GM12878 (cell line): ENCODE measurements around the gene IL17RC. TPM values are rescaled to one million over a fixed set of nuclear protein-coding genes. Genes with fewer than 3 reads are reported as not detected.

ENCODE experiments used
- ATAC-seq: fragments of 200-7000 bp; cut with Tn5 transposase; 3 replicates; pipeline ENCODE4 v1.9.1; 2020; ENCODE audit warnings: mild to moderate bottlenecking, moderate library complexity
- BruUV-seq: library from RNA; stranded (reverse); fragments of 400-500 nt; replicated peaks from 2 replicates; lab custom pipeline; 2021; lab: Mats Ljungman, UMichigan
- CTCF ChIA-PET: fragments of 300-600 bp; sonication (Branson Sonifier 250); formaldehyde crosslinking; extraction: SDS; loops from one replicate; lab custom pipeline; 2021; ENCODE audit warnings: inconsistent platforms; lab: Yijun Ruan, JAX
- POLR2A ChIA-PET: fragments of 350-600 bp; formaldehyde crosslinking; extraction: SDS; loops from one replicate; lab custom pipeline; 2021; ENCODE audit warnings: inconsistent platforms; lab: Charles Lee
- RAD21 ChIA-PET: fragments of 300-600 bp; sonication (Branson Sonifier 250); formaldehyde crosslinking; loops from one replicate; lab custom pipeline; 2023; ENCODE audit warnings: antibody characterized with exemption; ENCODE audit not compliant: unreplicated experiment; lab: Charles Lee
- SMC1A ChIA-PET: fragments of 300-600 bp; sonication (Branson Sonifier 250); formaldehyde crosslinking; loops from one replicate; lab custom pipeline; 2023; ENCODE audit not compliant: unreplicated experiment, uncharacterized antibody; lab: Charles Lee
- DNase-seq: peaks from one replicate; pipeline ENCODE4 v3.0.0-alpha.2; 2011; ENCODE audit warnings: low read depth, low spot score
- FAIRE-seq: peaks from 3 replicates; lab custom pipeline; 2011; peaks lifted over from hg19 to GRCh38; lab: Jason Lieb, UNC
- H2AFZ ChIP-seq: 2 replicates; pipeline ENCODE4 v1.6.0; 2011; ENCODE audit warnings: low read depth, low read length, control low read depth; ENCODE audit not compliant: control insufficient read depth
- H3K27ac ChIP-seq: 2 replicates; pipeline ENCODE4 v1.5.1; 2011; ENCODE audit warnings: control low read depth; ENCODE audit not compliant: control insufficient read depth, insufficient read depth
- H3K27me3 ChIP-seq, 2 experiments: replicated peaks in 1 of 2; 2 replicates each; pipeline versions ENCODE4 v1.6.0 to v1.6.1; 2011; ENCODE audit warnings: low read length in 1 of 2; ENCODE audit not compliant: control insufficient read depth in 2 of 2, insufficient read depth in 2 of 2
- H3K36me3 ChIP-seq, 2 experiments: 2 replicates each; pipeline ENCODE4 v1.5.1; 2011; ENCODE audit warnings: low read length in 1 of 2; ENCODE audit not compliant: control insufficient read depth in 2 of 2, insufficient read depth in 2 of 2
- H3K4me1 ChIP-seq: 2 replicates; pipeline ENCODE4 v1.6.1; 2011; ENCODE audit warnings: mild to moderate bottlenecking, low read length, moderate library complexity, mixed read lengths; ENCODE audit not compliant: control insufficient read depth, insufficient read depth
- H3K4me2 ChIP-seq: 2 replicates; pipeline ENCODE4 v1.6.0; 2011; ENCODE audit warnings: control low read depth; ENCODE audit not compliant: control insufficient read depth, insufficient read depth
- H3K4me3 ChIP-seq: fragments of 200-600 bp; sonication (generic); 2 replicates; pipeline ENCODE4 v1.5.1; 2016
- H3K79me2 ChIP-seq: 2 replicates; pipeline ENCODE4 v1.6.0; 2011; ENCODE audit warnings: low read length; ENCODE audit not compliant: control insufficient read depth, insufficient read depth
- H3K9ac ChIP-seq: 2 replicates; pipeline ENCODE4 v1.8.0; 2011; ENCODE audit warnings: low read length, control low read depth, mixed read lengths; ENCODE audit not compliant: control insufficient read depth, insufficient read depth
- H3K9me3 ChIP-seq: replicated peaks from 3 replicates; pipeline ENCODE4 v1.5.1; 2011; ENCODE audit warnings: mild to moderate bottlenecking, low read length; ENCODE audit not compliant: control insufficient read depth, insufficient read depth
- H4K20me1 ChIP-seq: 2 replicates; pipeline ENCODE4 v1.6.0; 2011; ENCODE audit not compliant: control insufficient read depth, insufficient read depth
- GATAD2B ChIP-seq: fragments of 450-650 bp; conservative IDR thresholded peaks from 2 replicates; pipeline ENCODE4 v1.6.1; 2017; ENCODE audit warnings: low read depth, mild to moderate bottlenecking, moderate library complexity
- KLF5 ChIP-seq: fragments of 450-650 bp; IDR thresholded peaks from 2 replicates; pipeline ENCODE4 v1.6.1; 2014; ENCODE audit warnings: mild to moderate bottlenecking; ENCODE audit not compliant: partially characterized antibody
- POLR2A ChIP-seq: IDR thresholded peaks from 2 replicates; pipeline ENCODE4 v1.6.1; 2011; ENCODE audit warnings: low read depth, mild to moderate bottlenecking, low read length
- RBBP5 ChIP-seq: fragments of 200-600 bp; sonication (generic); conservative IDR thresholded peaks from 2 replicates; pipeline ENCODE4 v1.6.1; 2016
- SIN3A ChIP-seq: IDR thresholded peaks from 2 replicates; pipeline ENCODE4 v1.6.1; 2012; ENCODE audit warnings: low read depth, low read length, improper control_type of control experiment
- SKIL ChIP-seq: fragments of 450-650 bp; IDR thresholded peaks from 2 replicates; pipeline ENCODE4 v1.6.1; 2017; ENCODE audit warnings: mild to moderate bottlenecking, low read depth, inconsistent platforms; ENCODE audit not compliant: poor library complexity, severe bottlenecking
- SMAD5 ChIP-seq: IDR thresholded peaks from 2 replicates; pipeline ENCODE4 v1.6.1; 2016; ENCODE audit warnings: antibody characterized with exemption, low read depth
- TARDBP ChIP-seq: IDR thresholded peaks from 2 replicates; pipeline ENCODE4 v1.6.1; 2016; ENCODE audit warnings: borderline replicate concordance
- ZBED1 ChIP-seq: IDR thresholded peaks from 2 replicates; pipeline ENCODE4 v1.6.1; 2016; ENCODE audit warnings: borderline replicate concordance
- ZNF274 ChIP-seq: IDR thresholded peaks from one replicate; pipeline ENCODE4 v1.8.0; 2011; ENCODE audit not compliant: insufficient read length, insufficient read depth
- ZSCAN29 ChIP-seq: fragments of 450-650 bp; IDR thresholded peaks from 2 replicates; pipeline ENCODE4 v1.6.1; 2017; ENCODE audit warnings: mild to moderate bottlenecking, moderate library complexity
- WGBS: methylation state at CpG from one replicate; pipeline ENCODE4 v1.1.6; 2016; ENCODE audit warnings: low lambda C conversion rate; ENCODE audit not compliant: insufficient replicate concordance, insufficient coverage; ENCODE audit errors: missing lambda C conversion rate; 5-methylcytosine and 5-hydroxymethylcytosine counted together
- in situ Hi-C: fragments of 300-500 bp; cut with MboI; formaldehyde crosslinking; loops from 9 replicates; pipeline ENCODE4 v1.14.3; 2018; ENCODE audit warnings: mixed read lengths
- intact Hi-C: fragments of 100-400 bp; cut with micrococcal nuclease; formaldehyde crosslinking; loops from one replicate; pipeline ENCODE4 v1.14.2; 2022; ENCODE audit not compliant: unreplicated experiment
- polyA plus RNA-seq, 11 experiments: library from polyadenylated mRNA; depleted of rRNA in 4 of 11; unstranded in 6 of 11; stranded (reverse) in 5 of 11; fragments of >200 nt; fragmentation: Nextera tagmentation in 4 of 11; fragmentation: Illumina TruSeq in 1 of 11; extraction: Ambion mirVana in 4 of 11; extraction: Trizol in 1 of 11; gene quantifications; 1 replicate in 1 of 11; 2 replicates in 10 of 11; pipeline versions ENCODE4 v1.2.1 to v1.2.3, GENCODE V29; 2011 to 2016; ENCODE audit warnings: inconsistent platforms in 2 of 11, missing spikeins in 2 of 11, low read depth in 1 of 11
- total RNA-seq, 4 experiments: library from RNA; depleted of rRNA in 3 of 4; stranded (reverse); fragments of >200 nt in 3 of 4; fragmentation: Illumina TruSeq in 1 of 4; extraction: Trizol in 1 of 4; gene quantifications; 2 replicates each; pipeline versions ENCODE4 v1.2.1 to v1.2.3, GENCODE V29; 2013 to 2021
- TF ChIP-seq, protein P1 (sequence below): fragments of 450-650 bp; conservative IDR thresholded peaks from 2 replicates; pipeline ENCODE4 v1.6.1; 2017; ENCODE audit warnings: mild to moderate bottlenecking, moderate library complexity
- TF ChIP-seq, protein P2 (sequence below): IDR thresholded peaks from 2 replicates; pipeline ENCODE4 v1.6.1; 2011; ENCODE audit warnings: borderline replicate concordance, low read depth, mild to moderate bottlenecking, moderate library complexity, mixed read lengths, low read length; ENCODE audit not compliant: insufficient read depth; ENCODE audit errors: extremely low read length
- TF ChIP-seq, protein P3 (sequence below), 3 experiments: IDR thresholded peaks in 2 of 3; conservative IDR thresholded peaks in 1 of 3; 2 replicates each; pipeline ENCODE4 v1.5.1; 2011; ENCODE audit warnings: low read depth in 3 of 3, low read length in 3 of 3, mild to moderate bottlenecking in 3 of 3, control low read depth in 2 of 3, moderate library complexity in 2 of 3, inconsistent platforms in 1 of 3, mixed read lengths in 1 of 3; ENCODE audit not compliant: control insufficient read depth in 2 of 3, insufficient read depth in 1 of 3; ENCODE audit errors: extremely low read depth in 1 of 3

The IL17RC gene
- total and polyA plus RNA-seq, 10 of the 15 experiments (the other 5 are each of a cell fraction or from before 2014, with no cell fraction given) = 0.07 to 4.4 (median 0.34) TPM; not detected in 3

- TF ChIP-seq, protein P1, sequence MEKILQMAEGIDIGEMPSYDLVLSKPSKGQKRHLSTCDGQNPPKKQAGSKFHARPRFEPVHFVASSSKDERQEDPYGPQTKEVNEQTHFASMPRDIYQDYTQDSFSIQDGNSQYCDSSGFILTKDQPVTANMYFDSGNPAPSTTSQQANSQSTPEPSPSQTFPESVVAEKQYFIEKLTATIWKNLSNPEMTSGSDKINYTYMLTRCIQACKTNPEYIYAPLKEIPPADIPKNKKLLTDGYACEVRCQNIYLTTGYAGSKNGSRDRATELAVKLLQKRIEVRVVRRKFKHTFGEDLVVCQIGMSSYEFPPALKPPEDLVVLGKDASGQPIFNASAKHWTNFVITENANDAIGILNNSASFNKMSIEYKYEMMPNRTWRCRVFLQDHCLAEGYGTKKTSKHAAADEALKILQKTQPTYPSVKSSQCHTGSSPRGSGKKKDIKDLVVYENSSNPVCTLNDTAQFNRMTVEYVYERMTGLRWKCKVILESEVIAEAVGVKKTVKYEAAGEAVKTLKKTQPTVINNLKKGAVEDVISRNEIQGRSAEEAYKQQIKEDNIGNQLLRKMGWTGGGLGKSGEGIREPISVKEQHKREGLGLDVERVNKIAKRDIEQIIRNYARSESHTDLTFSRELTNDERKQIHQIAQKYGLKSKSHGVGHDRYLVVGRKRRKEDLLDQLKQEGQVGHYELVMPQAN = no peak
- TF ChIP-seq POLR2A = no peak
- no peak for TF ChIP-seq GATAD2B
- no peak for TF ChIP-seq SMAD5
- TF ChIP-seq ZBED1 = no peak
- TF ChIP-seq KLF5 = no peak
- TF ChIP-seq ZNF274 = no peak
Observed at GRCh38 chr3:9928158-9928557, 11.3 kb downstream of the IL17RC start (continued).

- ChIA-PET POLR2A (interaction anchor here (0.6 to 1.5 kb wide), 6 partner anchors 19 to 391 kb away, joined by 3 to 4 read pairs (median 3); partner anchors contain the start of gene SEC13), CTCF (interaction anchor here (0.9 to 5.0 kb wide), 30 partner anchors 10 to 578 kb away, joined by 3 to 45 read pairs (median 6); partner anchors contain the start of genes ARPC4, CIDEC, EMC3 and FANCD2), SMC1A (interaction anchor here (0.7 to 3.8 kb wide), 22 partner anchors 14 to 577 kb away, joined by 3 to 20 read pairs (median 4); partner anchors contain the start of genes JAGN1, PRRT3 and SEC13), RAD21 (interaction anchor here (0.8 to 5.2 kb wide), 15 partner anchors 20 to 427 kb away, joined by 3 to 51 read pairs (median 5); partner anchors contain the start of genes CIDEC, JAGN1, PRRT3 and RPUSD3)
- WGBS = 79% methylated on average over 4 of the region's 4 CpGs
- Histone ChIP-seq H3K9ac (no peak overlapping the region), H3K4me3 (no peak overlapping the region), H3K9me3 (no peaks in the 10 kb centered on the region), H4K20me1 (no peaks in the 10 kb centered on the region), H3K27me3 (no peaks in the 10 kb centered on the region), H3K36me3 (no peaks in the 10 kb centered on the region), H3K27ac (no peak overlapping the region), H3K4me1 (peaks cover 9% of the 10 kb centered on the region), H3K4me2 (no peak overlapping the region), H3K79me2 (peaks cover 17% of the 10 kb centered on the region), H2AFZ (no peak overlapping the region)
- FAIRE-seq (no peak), DNase-seq (no peak), ATAC-seq (no peak)
- intact Hi-C loops = loop anchor here (5.0 to 10.0 kb wide), 3 partner anchors 89 to 394 kb away; partner anchors contain the start of genes ARPC4, RPUSD3, SEC13 and TADA3
- in situ Hi-C loops = no loop called here
- no TSS peak for BruUV-seq
- TF ChIP-seq TARDBP (no peak), ZSCAN29 (no peak), SKIL (no peak), RBBP5 (no peak), SIN3A (no peak)
- TF ChIP-seq, protein P2, sequence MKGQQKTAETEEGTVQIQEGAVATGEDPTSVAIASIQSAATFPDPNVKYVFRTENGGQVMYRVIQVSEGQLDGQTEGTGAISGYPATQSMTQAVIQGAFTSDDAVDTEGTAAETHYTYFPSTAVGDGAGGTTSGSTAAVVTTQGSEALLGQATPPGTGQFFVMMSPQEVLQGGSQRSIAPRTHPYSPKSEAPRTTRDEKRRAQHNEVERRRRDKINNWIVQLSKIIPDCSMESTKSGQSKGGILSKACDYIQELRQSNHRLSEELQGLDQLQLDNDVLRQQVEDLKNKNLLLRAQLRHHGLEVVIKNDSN = no peak
- TF ChIP-seq, protein P3, sequence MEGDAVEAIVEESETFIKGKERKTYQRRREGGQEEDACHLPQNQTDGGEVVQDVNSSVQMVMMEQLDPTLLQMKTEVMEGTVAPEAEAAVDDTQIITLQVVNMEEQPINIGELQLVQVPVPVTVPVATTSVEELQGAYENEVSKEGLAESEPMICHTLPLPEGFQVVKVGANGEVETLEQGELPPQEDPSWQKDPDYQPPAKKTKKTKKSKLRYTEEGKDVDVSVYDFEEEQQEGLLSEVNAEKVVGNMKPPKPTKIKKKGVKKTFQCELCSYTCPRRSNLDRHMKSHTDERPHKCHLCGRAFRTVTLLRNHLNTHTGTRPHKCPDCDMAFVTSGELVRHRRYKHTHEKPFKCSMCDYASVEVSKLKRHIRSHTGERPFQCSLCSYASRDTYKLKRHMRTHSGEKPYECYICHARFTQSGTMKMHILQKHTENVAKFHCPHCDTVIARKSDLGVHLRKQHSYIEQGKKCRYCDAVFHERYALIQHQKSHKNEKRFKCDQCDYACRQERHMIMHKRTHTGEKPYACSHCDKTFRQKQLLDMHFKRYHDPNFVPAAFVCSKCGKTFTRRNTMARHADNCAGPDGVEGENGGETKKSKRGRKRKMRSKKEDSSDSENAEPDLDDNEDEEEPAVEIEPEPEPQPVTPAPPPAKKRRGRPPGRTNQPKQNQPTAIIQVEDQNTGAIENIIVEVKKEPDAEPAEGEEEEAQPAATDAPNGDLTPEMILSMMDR (IDR thresholded peaks at IDR 0.05 in 2 of 3, conservative IDR thresholded peaks at IDR 0.05 in 1 of 3; ENCODE audit: control insufficient read depth in 2 of 3, extremely low read depth in 1 of 3, insufficient read depth in 1 of 3, low read depth in 3 of 3, low read length in 3 of 3) = peak in 2 of 3 experiments; percentile 41 to 42; a peak in 4 of 6 replicates
Observed at GRCh38 chr3:9930804-9931418, 14.0 kb downstream of the IL17RC start.
